Epithelial cell of proximal tubule (primary cell): Measurements from ENCODE around the gene CYP1A1. TPM values are rescaled to one million over a fixed set of nuclear protein-coding genes. Genes with fewer than 3 reads are reported as not detected.
"Not testable (repeated sequence)": the region's sequence is repeated elsewhere in the genome, so short reads cannot be mapped to it uniquely, and the experiment has no call there.

Experiments
- DNase-seq: peaks from one replicate; pipeline ENCODE4 v3.0.0-alpha.2; 2011; ENCODE audit warnings: low read depth
- H3K4me3 ChIP-seq: 2 replicates; pipeline ENCODE4 v1.5.1; 2011; ENCODE audit warnings: low read depth, mild to moderate bottlenecking, low read length
- total RNA-seq: library from RNA; depleted of rRNA; stranded (reverse); fragments of >200 nt; gene quantifications from 2 replicates; pipeline ENCODE4 v1.2.3, GENCODE V29; 2015
- TF ChIP-seq, protein P1 (sequence below): conservative IDR thresholded peaks from 2 replicates; pipeline ENCODE4 v1.5.1; 2012; ENCODE audit warnings: low read depth, mild to moderate bottlenecking, low read length

CYP1A1 gene
- total RNA-seq, 1 donor from 2014 or later: 0.52 TPM

DNA sequence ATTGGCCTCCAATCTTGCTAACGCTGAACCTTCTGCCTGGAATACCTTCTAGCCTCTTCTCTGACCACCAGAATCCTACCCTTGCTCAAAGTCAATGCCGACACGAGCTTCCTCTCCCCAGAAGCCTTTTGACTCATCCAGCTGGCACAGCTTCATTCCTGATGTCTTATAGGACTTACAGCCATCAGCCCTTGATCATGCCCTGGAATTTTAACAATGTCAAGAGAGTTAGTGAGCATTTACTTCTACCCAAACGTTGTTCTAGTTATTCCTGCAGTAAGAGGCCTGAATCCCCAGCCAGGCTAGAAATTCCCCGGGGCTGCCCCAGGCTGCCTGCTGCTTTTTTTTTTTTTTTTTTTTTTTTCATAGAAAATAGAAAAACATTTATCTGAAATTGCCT lies 27.2 kb upstream of the CYP1A1 start:
- TF ChIP-seq, protein P1, sequence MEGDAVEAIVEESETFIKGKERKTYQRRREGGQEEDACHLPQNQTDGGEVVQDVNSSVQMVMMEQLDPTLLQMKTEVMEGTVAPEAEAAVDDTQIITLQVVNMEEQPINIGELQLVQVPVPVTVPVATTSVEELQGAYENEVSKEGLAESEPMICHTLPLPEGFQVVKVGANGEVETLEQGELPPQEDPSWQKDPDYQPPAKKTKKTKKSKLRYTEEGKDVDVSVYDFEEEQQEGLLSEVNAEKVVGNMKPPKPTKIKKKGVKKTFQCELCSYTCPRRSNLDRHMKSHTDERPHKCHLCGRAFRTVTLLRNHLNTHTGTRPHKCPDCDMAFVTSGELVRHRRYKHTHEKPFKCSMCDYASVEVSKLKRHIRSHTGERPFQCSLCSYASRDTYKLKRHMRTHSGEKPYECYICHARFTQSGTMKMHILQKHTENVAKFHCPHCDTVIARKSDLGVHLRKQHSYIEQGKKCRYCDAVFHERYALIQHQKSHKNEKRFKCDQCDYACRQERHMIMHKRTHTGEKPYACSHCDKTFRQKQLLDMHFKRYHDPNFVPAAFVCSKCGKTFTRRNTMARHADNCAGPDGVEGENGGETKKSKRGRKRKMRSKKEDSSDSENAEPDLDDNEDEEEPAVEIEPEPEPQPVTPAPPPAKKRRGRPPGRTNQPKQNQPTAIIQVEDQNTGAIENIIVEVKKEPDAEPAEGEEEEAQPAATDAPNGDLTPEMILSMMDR: no peak
- no peak overlapping the region for H3K4me3 ChIP-seq
- peak; percentile 18 for DNase-seq

DNA sequence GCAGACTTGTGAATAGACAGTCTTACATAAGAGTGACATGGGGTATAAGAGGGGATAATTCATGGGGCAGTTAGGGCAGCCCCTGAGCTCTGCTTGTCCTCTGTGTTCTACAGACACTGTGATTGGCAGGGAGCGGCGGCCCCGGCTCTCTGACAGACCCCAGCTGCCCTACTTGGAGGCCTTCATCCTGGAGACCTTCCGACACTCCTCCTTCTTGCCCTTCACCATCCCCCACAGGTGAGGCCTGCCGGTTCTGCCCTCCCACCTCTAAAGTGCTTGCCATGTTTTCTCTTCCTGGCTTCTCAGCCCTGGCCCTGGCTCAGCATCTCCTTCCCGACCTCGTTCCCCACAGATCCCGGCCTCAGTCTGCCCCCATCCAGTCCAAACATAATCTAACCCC lies 26.7 kb upstream of the CYP1A1 start:
- TF ChIP-seq, protein P1: no peak
- no peak for DNase-seq

DNA sequence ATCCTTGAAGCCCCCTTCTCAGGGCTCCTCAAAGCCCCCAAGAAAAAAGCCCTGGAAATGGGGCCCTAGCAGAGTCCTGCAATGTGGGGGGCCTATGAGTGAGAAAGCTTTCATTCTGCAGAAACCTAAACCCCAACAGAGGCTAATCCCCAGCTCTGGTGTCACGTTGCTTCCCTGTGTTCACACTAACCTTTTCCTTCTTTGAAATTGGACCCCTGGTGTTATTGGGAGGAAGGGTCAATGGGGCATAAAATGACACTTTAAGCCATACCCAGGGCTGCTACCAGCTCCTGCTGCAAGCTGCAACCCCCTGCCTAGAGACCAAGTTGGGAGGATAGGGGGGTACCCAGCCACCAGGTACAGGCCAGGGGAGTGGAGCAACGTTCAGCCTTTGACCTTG lies 25.4 kb upstream of the CYP1A1 start:
- TF ChIP-seq, protein P1: no peak

More for the DNA sequence above, 26.7 kb upstream of the CYP1A1 start:
- no peak overlapping the region for H3K4me3 ChIP-seq

DNA sequence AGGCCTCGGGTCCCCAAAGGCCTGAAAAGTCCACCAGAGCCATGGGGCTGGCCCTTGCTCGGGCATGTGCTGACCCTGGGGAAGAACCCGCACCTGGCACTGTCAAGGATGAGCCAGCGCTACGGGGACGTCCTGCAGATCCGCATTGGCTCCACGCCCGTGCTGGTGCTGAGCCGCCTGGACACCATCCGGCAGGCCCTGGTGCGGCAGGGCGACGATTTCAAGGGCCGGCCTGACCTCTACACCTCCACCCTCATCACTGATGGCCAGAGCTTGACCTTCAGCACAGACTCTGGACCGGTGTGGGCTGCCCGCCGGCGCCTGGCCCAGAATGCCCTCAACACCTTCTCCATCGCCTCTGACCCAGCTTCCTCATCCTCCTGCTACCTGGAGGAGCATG lies 24.5 kb upstream of the CYP1A1 start:
- no peak overlapping the region for H3K4me3 ChIP-seq
- TF ChIP-seq, protein P1: no peak
- no peak for DNase-seq

More for the DNA sequence above, 25.4 kb upstream of the CYP1A1 start:
- DNase-seq: no peak
- H3K4me3 ChIP-seq: no peak overlapping the region

DNA sequence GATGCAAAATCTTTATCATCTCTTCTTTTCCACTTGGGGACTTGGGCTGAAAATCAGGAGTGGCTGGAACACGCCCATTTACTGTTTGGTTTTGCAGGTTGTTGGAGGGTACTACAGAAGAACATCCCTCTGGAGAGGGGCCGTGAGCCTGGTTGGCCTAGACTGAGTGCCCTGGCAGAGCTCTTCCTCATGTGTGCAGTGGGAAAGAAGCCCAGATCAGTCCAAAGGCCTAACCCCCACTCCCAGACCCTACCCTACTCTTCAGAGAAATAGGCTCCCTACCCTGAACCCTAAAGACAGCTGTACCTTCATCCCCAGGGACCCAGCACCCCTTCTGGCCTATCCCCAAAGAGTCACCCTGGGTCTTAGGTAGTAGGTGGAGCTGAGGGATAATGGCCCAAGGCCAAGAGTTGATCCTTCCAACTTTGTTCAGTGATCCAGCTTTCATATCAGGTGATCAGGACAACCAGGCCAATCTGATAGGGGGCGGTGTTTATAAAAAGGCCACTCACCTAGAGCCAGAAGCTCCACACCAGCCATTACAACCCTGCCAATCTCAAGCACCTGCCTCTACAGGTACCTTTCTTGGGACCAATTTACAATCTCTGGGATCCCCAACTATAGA lies 23.1 kb upstream of the CYP1A1 start, which contains the start of gene CYP1A2:
TSS of gene CYP1A2 (plus strand) at position 524 of the 625 bp plus-strand sequence. CDS start 894 bp downstream, outside the sequence.
- no peak within 1 kb of the TSS for H3K4me3 ChIP-seq
- no peak for DNase-seq
- TF ChIP-seq, protein P1: no peak

DNA sequence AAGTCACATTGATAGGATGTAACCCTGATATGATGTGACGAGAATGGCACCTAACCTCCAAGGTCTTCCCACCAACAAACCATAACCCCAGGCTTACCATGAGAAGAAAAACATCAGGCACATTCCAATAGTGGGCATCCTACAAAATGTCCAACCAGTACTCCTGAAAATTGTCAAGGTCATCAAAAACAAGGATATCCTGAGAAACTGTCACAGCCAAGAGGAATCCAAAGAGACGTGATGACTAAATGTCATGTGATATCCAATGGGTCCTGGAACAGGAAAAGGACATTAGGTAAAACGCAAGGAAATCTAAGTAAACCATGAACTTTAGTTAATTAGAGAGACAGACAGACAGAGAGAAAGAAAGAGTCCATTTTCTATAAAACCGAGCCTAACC lies 21.1 kb upstream of the CYP1A1 start:
- TF ChIP-seq, protein P1: no peak
- no peak overlapping the region for H3K4me3 ChIP-seq
- no peak for DNase-seq

DNA sequence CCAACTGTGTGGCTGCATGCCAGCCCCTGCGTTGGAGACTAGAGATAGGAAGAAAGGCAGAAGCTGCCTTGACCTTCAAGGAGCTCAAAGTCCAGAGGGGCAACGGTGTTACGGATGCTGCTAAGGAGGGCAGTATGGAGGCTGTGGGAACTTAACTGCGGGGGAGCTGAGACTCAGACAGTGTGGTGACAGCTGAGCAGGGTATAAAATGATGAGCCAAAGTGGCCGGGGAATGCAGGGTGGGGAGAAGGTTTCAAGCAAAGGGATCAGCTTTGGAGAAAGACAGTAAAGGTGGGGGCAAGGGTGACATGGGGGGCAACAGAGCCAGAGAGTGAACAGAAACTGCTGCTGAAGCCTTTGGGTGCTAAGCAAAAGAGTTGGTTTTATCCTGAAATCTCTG lies 17.1 kb upstream of the CYP1A1 start:
- no peak overlapping the region for H3K4me3 ChIP-seq
- TF ChIP-seq, protein P1: no peak
- no peak for DNase-seq

DNA sequence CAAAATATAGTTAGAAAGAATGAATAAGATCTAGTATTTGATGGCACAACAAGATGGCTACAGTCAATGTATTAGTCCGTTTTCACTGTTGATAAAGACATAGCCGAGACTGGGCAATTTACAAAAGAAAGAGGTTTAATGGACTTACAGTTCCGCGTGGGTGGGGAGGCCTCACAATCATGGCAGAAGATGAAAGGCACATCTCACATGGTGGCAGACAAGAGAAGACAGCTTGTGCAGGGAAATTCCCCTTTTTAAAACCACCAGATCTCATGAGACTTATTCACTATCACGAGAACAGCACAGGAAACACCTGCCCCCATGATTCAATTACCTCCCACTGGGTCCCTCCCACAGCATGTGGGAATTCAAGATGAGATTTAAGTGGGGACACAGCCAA lies 12.9 kb upstream of the CYP1A1 start:
- not testable (repeated sequence) for H3K4me3 ChIP-seq, DNase-seq
